GM12874 (cell line): ENCODE data around the gene ANXA2.

ENCODE experiments used
- TF ChIP-seq, protein P1 (sequence below): IDR thresholded peaks from 2 replicates; pipeline ENCODE4 v1.5.1; 2011; ENCODE audit warnings: low read depth, mild to moderate bottlenecking, control low read depth, low read length, moderate library complexity; ENCODE audit not compliant: insufficient read depth

Gene ANXA2

DNA sequence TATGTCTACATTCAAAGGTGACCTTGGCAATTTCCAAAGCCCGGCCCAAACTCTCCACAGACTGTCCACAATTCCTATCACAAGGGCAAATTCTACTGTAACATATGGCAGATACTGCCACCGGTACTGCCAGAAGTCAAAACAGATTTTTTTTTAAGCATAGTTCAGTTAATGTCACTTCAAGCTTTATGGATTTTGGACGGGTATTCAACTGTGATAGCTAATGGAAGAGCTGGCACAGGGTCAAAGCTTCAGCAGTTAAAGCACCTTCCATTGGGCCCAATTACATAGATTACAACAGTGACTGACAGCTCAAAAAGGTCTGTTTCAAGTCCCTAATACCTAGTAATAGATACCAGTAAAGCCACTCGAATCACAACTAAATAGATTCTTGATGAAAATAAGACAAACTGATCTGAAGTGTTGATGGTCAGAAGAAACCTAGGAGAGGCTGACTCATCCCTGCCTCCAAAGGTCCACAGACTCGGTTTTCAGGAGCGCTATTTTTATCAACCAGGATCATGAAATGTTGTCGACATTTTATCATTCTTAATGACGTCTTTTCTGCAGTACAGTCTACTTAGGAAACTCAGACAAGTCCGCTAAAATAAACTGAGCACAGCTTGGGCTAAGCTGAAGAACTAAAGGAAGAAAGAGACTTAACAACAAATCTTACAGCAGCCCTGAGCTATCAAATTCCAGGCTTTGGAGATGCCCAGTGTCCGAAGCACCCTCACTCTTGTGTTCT lies 38.7 kb downstream of the ANXA2 start:
- TF ChIP-seq, protein P1, sequence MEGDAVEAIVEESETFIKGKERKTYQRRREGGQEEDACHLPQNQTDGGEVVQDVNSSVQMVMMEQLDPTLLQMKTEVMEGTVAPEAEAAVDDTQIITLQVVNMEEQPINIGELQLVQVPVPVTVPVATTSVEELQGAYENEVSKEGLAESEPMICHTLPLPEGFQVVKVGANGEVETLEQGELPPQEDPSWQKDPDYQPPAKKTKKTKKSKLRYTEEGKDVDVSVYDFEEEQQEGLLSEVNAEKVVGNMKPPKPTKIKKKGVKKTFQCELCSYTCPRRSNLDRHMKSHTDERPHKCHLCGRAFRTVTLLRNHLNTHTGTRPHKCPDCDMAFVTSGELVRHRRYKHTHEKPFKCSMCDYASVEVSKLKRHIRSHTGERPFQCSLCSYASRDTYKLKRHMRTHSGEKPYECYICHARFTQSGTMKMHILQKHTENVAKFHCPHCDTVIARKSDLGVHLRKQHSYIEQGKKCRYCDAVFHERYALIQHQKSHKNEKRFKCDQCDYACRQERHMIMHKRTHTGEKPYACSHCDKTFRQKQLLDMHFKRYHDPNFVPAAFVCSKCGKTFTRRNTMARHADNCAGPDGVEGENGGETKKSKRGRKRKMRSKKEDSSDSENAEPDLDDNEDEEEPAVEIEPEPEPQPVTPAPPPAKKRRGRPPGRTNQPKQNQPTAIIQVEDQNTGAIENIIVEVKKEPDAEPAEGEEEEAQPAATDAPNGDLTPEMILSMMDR, result no peak

DNA sequence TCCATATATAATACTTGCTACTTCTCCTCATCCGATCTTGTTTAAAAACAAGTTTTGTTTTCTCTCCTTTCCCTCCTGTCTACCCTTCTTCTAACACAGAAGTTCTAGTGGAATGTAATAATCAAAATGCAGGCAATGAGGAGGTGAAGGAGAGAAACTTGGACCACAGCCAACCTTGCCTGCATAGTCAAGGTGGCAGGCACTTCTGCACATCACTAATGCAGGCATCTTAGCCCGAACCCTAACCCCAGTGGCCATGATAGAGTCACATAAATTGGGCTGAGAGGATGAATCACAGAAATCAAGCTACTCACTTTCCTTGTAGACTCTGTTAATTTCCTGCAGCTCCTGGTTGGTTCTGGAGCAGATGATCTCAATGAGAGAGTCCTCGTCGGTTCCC lies 41.0 kb downstream of the ANXA2 start:
- TF ChIP-seq, protein P1, result no peak

DNA sequence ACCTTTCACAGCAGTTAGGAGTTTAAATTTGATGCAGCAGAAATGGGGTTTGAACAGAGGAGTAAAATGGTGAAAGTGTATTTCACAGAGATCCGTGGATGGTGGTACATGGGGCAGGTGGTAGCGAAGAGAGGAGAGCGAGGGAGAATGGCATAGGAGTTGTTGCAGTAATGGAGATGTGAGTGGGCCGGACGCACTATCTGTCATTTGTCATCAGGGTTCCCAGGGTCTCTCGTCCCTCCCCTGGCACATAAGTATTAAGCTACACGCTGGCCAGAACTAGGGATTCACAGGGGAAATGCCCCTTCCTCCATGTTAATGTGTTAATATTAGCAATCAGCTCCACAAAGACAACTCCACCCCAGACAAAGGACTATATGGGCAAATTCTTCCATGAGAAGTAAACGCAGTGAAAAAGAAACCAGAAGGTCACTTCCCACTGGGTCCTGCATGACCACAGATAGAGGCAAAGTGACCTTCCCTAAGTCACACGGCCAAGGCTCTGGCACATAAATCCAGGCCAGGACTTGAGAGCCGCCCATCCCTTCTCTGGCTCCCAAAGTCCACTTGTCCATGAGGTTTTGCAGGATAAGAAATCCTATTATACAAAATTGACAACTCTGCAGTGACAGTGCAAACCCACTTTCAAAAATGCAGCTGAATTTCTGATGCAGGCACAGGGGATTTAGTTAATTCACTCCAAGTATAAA lies 42.5 kb downstream of the ANXA2 start:
- TF ChIP-seq, protein P1, result no peak

DNA sequence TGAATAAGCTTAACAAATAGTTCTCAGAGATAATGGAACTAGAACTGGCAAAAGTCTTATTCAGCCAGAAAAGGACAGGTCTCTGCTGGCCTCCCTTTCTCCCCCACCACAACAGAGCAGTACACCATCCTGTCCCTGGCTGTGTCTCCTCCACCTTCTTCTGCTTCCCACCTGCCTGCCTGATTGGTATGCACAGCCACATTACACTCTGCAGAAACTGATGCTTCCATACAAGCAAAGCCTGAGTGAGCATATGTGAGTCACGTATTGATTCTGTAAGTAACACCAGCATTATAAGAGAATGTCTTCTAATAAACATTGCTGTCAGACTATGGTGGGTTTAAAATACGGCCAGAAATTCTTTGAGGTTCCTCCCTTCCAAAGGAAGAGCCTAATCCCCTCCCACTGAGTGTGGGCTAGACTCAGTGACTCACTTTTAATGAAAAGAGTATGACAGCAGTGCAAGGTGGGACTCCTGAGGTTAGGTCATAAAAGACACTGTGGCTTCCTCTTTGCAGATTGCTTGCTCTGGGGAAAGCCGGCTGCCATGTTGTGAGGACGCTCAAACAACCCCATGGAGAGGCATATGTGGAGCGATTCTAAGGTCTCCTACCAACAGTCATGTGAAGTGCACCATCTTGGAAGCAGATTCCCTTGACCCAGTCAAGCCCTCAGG lies 44.4 kb downstream of the ANXA2 start:
- TF ChIP-seq, protein P1, result no peak

DNA sequence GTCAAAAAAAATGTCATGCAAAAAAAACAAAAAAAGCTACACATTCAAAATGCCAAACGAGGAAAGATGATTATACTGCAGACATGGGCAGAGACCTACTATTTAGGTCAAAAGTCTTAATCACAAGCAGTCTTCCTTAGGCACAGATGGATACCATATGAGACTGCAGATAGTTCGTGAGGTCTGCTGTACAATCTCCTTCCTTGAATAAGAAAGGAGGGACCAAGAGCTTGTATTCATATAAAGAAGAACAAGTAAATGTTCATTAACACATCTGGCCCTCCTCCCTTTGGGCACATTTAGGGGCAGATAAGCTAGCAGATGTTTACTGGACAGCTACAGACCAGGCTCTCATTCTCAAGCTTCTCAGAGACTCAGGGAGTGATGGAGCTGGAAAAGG lies 45.3 kb downstream of the ANXA2 start:
- TF ChIP-seq, protein P1, result no peak

DNA sequence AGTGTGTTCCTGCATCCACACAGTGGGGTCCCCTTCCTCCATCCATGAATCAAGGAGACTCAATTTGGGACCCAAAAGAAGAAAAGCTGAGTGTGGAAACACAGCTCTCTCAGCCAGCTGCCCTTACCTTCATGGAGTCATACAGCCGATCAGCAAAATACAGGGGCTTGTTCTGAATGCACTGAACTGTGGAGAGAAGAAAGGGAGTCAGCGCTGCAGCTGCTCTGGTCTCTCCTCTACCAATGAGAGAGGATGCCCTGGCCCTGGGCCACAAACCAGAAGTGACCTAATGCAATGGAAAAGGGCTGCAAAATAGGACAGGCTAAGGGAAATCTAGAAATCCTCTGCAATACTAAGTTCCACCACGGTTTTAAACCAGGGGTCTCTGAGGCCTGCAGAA lies 46.7 kb downstream of the ANXA2 start:
- TF ChIP-seq, protein P1, result no peak

DNA sequence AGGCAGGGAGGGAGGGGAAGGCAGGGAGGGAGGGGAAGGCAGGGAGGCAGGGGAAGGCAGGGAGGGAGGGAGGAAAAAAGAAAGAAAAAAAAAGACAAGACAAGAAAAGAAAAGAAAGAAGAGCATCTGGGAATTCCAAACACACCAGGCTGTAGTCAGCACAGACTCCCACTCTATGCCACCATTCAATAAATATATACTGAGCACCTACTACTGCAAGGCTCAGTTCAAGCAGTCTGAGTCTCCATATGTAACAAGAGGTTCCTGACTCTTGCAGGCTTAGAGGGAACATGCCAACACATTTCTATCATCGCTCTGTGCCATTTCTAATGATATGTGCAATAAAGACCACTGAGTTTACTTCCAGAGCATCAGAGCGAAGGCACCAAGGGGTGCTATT lies 47.7 kb downstream of the ANXA2 start:
- TF ChIP-seq, protein P1, result no peak
